GM21723 (cell line): ENCODE results near the gene ACTR6.
"Not testable (repeated sequence)": the region's sequence is repeated elsewhere in the genome, so short reads cannot be mapped to it uniquely, and the experiment has no call there.

Experiments
- ATAC-seq: cut with Tn5 transposase; IDR thresholded peaks from one replicate; pipeline ENCODE4 v1.9.1; 2021; ENCODE audit warnings: mild to moderate bottlenecking, moderate library complexity; ENCODE audit not compliant: unreplicated experiment

ACTR6 gene

DNA sequence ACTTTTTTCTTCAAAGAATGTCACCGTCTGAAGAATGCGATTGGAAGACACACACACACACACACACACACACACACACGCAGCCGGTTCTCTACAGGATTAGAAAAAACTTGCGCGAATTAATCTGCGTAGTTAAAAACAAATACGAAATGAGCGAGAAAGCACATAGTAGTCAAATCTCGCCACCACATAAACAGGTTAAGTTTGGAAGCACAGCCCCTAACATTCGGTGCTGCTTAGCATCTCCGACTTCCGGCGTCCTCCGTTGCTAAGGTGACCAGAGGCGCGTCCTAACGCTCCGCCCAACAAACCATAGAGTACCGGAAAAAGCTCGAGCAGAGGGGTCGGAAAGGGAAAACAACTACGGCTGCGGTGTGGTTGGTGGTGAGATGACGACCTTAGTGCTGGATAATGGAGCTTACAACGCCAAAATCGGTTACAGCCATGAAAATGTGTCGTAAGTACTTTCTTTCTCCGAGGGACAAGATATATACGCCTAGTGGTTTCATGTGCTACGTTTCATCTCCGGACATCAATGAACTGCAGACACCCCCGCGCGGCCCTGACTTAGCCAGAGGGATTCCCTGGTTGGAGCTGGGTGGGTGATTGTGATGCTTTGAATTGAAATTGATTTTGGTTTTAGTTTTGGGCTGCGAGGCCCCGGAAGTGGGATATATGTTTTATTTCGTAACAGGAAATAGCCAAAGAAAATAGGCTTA, at the start of gene ACTR6:
ACTR6 (plus strand) TSS at position 353 of the 719 bp plus-strand sequence; CDS start at position 390, 37 bp downstream.
- peak; percentile 89 for ATAC-seq

DNA sequence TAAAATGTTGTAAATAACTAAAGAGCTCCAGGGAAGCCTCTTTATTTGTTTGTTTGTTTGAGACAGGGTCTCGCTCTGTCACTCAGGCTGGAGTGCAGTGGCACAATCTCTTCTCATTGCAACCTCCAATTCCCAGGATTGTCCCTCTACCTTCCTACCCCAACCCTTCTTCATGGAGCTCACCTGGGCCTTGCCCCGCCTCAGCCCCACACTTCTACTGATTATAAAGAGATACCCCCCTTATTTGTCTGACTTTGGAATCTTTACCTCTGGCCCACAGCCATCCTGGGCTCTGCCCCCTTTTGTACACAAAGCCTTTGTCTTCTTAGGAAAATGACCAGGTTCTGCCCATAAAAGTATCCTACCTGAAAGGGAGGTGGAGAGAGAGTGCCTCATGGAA, 48.8 kb upstream of the ACTR6 start:
- no peak for ATAC-seq

DNA sequence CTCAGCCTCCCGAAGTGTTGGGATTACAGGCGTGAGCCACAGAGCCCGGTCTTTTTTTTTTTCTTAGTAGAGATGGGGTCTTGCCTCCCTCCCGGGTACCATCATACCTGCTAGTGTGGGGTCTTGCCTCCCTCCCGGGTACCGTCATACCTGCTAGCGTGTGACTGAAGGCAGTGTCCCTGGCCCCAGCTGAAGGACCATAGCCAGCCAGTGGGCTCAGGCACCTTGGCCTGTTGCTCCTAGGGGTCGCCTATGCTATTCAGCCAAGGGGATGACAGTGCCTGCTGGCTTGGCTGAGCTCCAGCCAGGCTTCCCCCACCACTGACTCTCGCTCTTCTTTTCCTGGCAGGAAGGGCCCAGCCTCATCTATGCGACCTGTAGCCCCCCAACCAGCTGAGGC, 47.5 kb upstream of the ACTR6 start:
- no peak for ATAC-seq

DNA sequence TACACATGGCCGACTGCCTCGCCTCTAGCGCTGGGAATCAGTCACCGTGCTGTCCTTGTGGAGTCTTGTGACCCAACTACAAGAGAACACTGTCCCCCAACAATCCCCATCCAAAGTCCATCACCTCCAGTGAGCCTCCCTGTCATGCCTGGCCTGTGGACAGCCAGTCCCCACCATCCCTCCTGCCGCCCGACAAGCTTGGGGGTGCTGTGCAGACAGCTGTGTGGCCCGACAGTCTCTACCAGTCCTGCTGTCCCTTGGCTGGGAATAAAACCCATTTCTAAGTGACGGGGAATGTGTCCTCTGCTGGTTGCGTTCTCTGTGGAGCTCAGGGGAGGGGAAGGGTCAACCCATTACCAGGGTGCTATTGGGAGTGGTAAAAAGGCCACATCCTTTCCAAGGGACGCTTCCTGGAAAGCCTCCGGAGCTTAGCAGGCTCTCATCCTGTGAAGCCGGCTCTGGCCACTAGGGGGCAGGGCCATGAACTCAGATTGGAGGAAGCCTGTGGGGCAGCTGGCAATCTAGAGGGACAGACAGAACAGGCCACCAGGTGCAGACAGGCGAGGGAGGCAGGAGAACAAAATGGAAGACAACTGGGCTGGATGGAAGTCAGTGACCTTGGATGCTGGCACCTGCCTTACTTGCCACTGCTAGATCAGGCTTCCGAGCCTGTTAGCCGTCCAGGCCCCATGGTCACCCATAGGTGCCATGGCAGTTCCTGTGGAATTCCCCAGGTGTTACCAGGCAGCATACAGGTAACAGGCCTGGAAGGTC, 46.0 kb upstream of the ACTR6 start:
- peak; percentile 85 for ATAC-seq

DNA sequence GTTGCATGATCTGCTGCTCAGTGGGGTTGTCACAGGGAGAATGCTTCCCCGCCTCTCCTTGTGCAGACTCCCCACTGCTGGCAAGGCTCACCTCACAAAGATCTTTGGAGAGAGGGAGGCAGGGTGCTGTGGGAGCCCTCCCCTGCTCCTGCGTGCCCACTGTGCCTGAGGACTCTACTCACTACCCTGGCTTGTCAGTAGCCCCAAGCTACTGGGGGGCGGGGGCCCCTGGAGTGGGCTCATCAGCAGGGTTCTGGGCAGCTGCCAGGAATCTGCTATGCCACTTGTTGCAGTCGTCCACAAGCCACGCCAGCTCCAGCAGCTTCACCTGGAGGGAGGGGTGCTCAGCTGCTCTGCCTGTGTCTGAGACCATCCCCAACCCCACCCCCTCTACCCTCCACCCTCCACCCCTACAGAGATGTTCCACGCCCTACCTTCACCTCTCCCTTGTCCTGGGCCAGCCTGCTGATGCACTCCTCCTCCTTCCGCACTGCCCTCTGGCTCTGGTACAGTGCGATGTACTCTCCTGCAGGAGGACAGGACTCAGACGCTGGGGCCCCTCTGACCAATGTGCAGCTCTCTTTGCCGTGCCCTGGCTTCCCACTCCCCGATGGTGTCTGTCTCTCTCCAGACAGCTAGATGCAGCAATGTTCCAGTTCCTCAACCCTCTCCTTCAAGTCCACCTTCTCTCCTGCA, 43.7 kb upstream of the ACTR6 start:
- ATAC-seq: no peak

DNA sequence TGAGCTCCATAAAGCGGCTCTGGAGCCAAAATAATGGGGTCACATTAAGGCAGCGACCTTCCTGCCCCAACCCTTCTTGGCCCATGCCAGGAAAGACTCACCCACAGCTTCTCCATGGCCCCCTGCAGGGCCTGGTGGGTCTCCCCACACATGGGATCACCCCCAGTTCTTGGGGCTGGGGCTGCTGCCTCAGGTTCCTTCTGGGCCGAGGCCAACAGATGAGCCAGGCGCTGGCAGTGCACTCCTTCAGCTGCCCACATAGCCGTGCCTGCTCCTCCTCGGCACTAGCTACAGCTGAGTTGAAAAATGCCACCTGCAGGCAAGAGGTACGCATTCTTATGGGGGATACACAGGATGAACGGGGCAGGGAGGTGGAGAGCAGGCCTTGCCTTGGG, 43.2 kb upstream of the ACTR6 start:
- ATAC-seq: no peak

DNA sequence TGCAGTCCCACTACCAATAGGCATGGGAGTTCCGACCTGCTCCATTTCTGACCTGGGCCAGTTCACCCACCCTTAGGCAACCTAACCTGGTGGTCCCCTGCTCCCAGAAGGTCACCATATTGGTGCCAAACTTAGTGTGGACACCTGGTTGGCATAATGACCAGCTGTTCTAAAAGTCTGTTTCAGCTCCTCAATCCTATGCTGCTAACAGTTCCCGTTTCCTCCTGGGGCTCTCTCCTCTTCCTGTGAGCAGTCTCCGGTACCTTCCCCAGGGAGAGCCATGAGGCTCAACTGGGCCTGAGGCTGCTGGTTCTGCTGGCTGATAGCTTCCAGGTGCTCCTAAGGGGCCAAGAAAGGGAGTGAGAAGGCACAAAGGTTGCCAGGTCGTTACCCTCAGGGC, 42.1 kb upstream of the ACTR6 start:
- ATAC-seq: no peak

DNA sequence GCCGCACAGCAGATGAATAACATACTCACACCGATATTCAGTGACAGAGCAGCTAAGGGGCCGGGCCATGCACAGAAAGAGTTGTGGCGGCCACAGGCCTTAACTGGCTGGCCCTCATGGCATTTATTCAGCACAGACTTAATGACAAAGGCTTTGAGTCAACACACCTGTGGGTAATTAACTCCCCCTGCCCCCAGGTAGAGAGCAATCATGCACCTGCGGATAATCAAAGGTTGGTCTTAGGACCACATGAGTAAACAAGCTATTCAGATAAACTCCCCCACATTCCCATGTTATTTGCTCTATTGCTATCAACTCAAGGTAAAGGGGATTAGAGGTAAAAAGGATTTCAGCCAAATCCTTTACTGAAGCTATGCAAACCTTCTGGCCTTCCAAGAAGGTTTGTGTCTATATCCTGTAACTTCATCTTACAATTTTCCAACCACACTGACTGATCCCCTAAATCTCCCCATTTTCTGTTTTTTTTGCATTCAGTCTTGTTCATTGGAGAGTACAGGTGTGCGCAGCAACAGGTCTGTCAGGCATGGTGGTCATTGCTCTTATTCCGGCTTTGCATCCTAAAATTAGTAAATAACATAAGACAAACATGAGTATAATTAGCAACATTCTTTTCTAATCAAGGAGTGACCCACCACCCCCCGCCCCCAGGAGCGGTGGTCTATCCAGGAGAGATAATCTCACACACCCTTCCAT, 41.1 kb upstream of the ACTR6 start:
- ATAC-seq: no peak

DNA sequence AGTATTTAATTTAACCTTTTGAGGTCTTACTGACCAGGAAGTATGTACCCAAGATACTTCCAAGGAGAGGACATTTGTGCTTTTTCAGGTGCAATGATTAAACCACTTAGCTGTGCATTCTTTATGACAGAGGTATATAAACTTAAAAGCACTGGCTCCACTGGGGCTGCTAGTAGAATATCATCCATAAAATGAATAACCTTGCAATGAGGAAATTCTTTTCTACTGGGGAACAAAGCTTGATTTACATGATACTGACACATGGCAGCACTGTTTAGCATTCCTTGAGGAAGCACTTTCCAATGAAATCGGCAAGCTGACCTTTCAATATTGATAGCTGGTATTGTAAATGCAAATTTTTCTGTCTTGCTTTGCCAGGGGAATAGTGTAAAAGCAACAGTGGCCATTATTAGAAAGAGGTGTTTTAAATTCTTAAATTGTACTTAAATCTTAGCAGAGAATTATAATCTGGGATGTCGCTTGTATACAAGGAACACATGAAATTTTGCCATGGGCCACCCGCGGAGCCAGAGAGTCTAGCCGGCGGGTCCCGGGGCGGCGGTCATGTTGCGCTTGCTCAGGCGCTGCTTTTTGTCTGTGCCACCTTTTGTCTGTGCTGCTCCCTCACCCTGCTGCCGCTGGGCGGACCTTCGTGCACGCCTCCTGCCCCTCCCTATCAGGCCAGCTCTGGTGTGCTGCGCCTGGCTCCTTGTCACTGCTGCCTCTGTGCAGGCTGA, 37.0 kb upstream of the ACTR6 start:
- peak; percentile 99 for ATAC-seq

DNA sequence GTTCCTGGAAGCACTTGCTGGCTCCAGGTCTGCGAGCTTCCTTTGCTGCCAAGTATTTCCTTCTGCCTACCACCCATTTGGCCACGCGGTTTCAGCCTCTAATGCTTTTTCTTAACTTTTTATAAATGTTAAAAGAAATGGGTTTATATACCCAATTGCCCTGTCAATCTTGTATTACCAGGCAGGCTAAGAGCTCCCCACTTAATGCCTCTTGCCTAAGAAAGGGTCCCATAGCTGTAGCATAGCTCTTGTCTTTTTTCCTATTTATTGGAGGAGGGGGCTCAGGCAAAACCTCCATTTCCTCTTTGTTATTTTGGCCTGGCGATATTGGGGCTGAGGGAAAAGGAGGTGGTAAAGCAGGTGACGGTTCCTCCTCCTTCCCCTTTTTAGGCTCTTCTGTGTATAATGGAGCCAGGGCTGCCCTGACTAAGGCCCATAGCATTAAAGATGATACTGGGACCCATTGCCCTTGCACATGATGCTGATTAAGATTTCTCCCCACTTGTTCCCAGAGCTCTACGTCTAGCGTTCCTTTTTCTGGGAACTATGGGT, 36.4 kb upstream of the ACTR6 start:
- peak; percentile 27 for ATAC-seq

DNA sequence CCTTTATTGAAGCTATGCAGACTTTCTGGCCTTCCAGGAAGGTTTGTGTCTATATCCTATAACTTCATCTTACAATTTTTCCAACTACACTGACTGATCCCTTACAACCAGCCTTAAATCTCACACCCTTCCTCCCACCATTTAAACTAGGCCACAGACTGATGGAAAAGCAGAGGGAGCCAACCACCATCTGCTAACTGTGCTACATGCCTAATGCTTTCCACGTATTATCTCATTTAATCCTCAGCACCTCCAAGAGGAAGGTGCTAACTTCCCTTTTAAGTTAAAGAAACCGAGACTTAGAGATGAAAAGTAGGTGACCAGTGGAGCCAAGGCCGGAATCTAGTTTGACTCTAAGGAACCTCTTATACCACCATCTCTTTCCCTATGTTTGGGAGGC, 35.3 kb upstream of the ACTR6 start:
- ATAC-seq: no peak

DNA sequence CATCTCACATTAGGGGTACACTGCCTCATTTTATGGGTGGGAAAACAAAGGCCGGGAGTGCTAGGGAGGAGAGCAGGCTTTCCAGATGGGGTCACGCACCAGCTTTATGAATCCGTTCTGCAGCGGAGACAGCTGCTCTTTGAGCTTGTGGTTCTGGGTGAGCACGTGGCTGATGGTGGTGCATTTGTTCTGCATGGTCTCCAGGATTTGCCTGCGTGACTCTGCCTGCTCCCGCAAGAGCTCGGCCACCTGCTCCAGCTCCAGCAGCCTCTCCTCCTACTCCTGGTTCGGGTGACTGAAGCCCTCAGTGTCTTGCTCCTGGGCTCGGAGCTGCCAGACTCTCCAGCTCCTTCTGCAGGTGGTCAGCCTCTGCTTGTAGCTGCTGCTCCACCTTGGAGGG, 34.4 kb upstream of the ACTR6 start:
- ATAC-seq: no peak

DNA sequence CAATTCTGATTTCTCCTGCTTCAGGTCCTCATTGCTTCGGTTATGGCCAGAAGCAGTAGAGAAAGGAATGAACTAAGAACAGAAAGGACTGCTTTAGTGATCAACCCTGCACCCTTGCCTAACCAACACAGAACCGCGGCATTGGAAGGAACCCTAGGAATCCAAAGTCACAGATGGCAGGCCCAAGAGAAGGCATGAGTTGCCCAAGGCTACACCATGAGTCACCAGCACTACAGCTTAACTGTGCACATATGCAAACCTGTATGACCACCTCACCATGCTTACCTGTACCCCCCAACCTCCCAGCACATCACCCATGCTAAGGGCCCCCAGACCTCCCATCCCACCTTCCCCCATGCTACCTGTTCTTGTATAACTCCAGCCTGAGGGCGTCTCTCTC, 32.1 kb upstream of the ACTR6 start:
- ATAC-seq: no peak

DNA sequence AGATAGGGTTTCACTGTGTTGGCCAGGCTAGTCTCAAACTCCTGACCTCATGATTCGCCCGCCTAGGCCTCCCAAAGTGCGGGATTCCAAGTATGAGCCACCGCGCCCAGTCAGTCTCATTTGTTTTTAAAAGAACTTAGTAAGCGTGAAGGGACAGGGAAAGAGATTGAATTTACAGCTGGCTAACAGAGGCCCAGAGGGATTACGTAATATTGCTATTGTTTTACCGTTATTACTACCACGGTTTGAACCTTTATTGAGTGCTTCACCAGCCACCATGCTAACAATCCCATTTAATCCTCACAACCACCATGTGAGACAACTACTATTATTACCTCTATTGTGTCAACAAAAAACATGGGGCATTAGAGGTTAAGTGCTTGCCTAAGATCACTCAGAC, 31.3 kb upstream of the ACTR6 start:
- no peak for ATAC-seq

DNA sequence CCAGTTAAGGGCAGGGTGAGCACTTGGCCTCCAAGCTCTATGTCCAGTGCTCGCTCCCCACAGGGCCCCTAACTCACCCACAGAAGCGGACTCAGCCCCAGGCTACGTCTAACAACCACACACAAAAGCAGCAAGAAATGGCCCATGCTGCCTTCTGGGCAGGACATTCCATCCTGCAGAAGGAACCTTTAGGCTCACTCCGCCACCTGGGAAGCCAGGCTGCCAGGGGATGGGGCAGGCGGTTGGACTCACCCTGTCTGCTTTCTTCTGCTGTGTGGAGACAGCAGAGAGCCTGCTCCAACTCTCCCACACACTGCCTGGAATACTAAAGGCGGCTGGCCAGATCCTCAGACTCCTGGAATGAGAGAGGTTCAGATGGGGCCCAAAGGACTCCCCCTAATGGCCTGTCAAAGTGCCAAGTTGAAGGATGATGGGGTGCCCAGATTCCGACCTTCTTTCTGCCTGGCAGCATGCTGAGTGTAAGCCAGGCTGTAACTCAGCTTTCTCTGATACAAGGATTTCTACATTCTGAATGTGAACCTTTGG, 30.2 kb upstream of the ACTR6 start:
- no peak for ATAC-seq

DNA sequence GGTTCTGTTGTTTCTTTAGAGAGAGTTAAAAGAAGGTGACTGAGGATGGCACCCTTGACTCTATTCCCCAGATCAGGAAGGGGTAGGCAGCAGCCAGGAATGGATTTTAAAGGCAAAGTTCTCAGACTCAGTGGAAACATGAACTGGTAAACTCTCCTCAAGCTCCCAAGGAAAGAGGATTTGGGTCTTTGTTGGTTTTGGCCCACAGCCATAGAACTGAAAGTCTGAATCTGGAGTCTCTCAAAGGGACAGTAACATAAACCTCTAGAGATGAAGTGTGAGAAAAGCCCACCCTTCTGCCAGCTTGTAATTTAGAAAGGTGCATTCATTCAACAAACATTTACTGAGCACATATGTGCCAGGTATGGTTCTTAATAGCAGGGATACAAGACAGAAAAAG, 29.4 kb upstream of the ACTR6 start:
- ATAC-seq: no peak

DNA sequence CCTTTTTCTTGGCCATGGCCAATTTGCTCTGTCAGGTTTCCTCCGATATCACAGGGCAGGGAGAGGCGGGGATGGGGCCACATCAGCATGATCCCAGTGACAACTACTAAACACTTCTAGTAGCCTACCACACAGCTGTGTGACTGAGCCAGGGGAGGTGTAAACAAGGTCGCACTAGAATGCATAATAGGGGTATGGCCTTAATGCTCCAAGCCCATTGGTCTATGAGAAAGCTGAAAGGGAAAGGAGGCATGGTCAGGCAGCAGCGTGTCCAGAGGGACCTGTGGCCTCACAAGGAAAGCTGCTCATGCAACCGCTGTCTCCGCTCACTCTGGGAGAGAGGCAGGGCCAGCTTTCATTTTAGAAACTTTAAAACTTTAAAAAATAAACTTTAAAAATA, 27.5 kb upstream of the ACTR6 start:
- ATAC-seq: no peak

DNA sequence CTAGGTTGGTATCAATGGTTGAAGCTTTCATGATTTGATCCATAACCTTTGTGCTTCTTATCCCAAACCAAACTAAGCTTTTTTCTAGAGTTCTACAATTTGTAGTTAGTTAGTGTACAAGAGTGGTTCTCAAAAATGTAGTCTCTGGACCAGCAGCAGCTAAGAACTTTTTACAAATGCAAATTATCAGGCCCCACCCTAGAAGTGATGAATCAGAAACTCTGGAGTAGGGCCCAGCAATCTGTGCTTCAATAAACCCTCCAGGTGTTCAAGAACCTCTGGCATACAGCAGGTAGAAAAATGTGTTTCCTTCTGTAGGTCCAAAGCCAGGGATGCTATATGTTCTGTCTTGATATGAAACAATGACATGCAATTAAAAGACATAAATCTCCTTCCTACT, 26.1 kb upstream of the ACTR6 start:
- ATAC-seq: no peak

DNA sequence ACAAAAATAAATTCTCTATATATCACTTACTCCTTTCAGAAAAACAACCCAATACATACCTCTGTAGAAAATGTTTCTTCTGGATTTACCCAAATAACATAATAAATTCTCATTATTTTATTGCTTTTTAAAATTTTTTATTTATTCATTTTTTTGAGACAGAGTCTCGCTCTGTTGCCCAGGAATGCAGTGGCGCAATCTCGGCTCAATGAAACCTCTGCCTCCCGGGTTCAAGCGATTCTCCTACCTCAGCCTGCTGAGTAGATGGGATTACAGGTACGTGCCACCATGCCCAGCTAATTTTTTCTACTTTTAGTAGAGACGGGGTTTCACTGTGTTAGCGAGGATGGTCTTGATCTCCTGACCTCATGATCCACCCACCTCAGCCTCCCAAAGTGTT, 24.1 kb upstream of the ACTR6 start:
- ATAC-seq: not testable (repeated sequence)

DNA sequence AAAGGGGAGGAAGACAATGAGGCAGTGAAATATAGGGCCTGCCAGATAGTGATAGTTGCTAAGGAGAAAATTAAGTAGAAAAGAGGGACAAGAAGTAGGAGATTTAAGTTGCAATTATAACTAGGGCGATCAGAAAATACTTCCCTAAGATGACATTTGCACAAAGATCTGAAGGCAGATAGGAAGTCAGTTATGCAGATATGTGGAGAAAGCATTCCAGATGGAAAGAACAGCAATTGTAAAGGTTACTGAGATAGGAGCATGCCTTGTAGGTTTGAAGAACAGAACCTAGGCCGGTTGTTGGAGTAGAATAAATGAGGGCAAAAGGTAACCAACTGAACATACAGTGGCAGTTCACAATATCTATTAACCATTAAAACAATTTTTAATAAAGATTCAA, 21.4 kb upstream of the ACTR6 start:
- no peak for ATAC-seq
